Effector CD8-positive, alpha-beta T cell (primary cell): Measurements from ENCODE around the gene ARHGEF25.
A peak's percentile ranks its signal among the peaks of the same experiment; 100 is the strongest.
"Not testable (repeated sequence)": the region's sequence is repeated elsewhere in the genome, so short reads cannot be mapped to it uniquely, and the experiment has no call there.

Experiments
- DNase-seq: peaks from one replicate; lab custom pipeline; 2025; lab: John Stamatoyannopoulos, UW

ARHGEF25 gene

GRCh38 chr12:57585156-57585555, 26.1 kb upstream of the ARHGEF25 start:
- no peak for DNase-seq

GRCh38 chr12:57586128-57586527, 25.1 kb upstream of the ARHGEF25 start:
- no peak for DNase-seq

- DNase-seq: no peak
Observed at GRCh38 chr12:57586832-57587429, 24.3 kb upstream of the ARHGEF25 start.

GRCh38 chr12:57588951-57589610, 22.2 kb upstream of the ARHGEF25 start:
- not testable (repeated sequence) for DNase-seq

GRCh38 chr12:57590479-57590863, 20.8 kb upstream of the ARHGEF25 start:
- no peak for DNase-seq

GRCh38 chr12:57590864-57591781, 20.1 kb upstream of the ARHGEF25 start, which contains the start of gene PIP4K2C:
TSS of gene PIP4K2C (plus strand) at chr12:57591192. CDS start at chr12:57591290, 98 bp downstream.
- peak; percentile 70 for DNase-seq

- DNase-seq: no peak
Observed at GRCh38 chr12:57591782-57592325, 19.4 kb upstream of the ARHGEF25 start.

- DNase-seq: no peak
Observed at GRCh38 chr12:57592551-57593165, 18.6 kb upstream of the ARHGEF25 start.

- no peak for DNase-seq
Observed at GRCh38 chr12:57593187-57593586, 18.0 kb upstream of the ARHGEF25 start.

GRCh38 chr12:57600395-57600794, 10.8 kb upstream of the ARHGEF25 start:
- no peak for DNase-seq

GRCh38 chr12:57602544-57602943, 8.7 kb upstream of the ARHGEF25 start:
- no peak for DNase-seq

- no peak for DNase-seq
Observed at GRCh38 chr12:57603324-57603723, 7.9 kb upstream of the ARHGEF25 start.

GRCh38 chr12:57603815-57604453, 7.3 kb upstream of the ARHGEF25 start:
- DNase-seq: no peak

- DNase-seq: peak; percentile 21
Observed at GRCh38 chr12:57604454-57604991, 6.7 kb upstream of the ARHGEF25 start, which contains the start of gene DTX3. TSS of gene DTX3 (plus strand) at chr12:57604824. CDS start at chr12:57606518, 1,694 bp downstream.

- no peak for DNase-seq
Observed at GRCh38 chr12:57604992-57605810, 6.0 kb upstream of the ARHGEF25 start.

GRCh38 chr12:57605811-57606311, 5.4 kb upstream of the ARHGEF25 start:
- no peak for DNase-seq

GRCh38 chr12:57606399-57606798, 4.8 kb upstream of the ARHGEF25 start:
- DNase-seq: no peak

- no peak for DNase-seq
Observed at GRCh38 chr12:57606821-57607220, 4.4 kb upstream of the ARHGEF25 start.

GRCh38 chr12:57607958-57608663, 3.1 kb upstream of the ARHGEF25 start:
- no peak for DNase-seq
